ENCODE data around the gene PPP1R12B. TPM values are rescaled to one million over a fixed set of nuclear protein-coding genes. Genes with fewer than 3 reads are reported as not detected.
"Not testable (repeated sequence)": the region's sequence is repeated elsewhere in the genome, so short reads cannot be mapped to it uniquely, and the experiment has no call there.

The PPP1R12B gene
- total and polyA plus RNA-seq, 2 experiments from 2014 or later = 13.2 to 13.8 TPM

DNA sequence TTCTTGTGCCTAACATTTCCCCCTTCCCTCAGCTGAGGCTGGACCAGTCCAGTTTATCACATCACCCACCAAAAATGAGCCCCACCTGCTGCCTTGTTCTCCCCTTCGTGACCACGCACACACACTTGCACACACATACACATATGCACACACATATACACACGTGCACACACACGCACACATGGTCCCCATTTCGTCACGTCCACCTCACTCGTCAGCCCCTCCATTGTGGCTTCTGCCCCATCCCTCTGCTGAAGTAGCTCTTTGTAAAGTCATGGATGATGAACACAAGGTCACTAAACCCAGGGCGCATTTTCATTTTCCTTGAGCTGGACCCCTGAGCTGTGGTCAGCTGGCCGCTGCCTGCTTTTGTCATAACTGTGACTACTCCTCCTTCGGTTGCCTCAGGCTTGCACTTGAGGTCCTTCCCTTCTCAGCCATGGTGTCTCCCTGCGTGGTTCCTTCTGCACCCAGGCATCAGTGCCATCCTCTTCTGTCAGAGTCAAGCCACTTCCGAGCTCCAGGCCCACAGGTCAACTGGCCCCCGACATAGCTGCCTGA is 267.9 kb downstream of the PPP1R12B start:
- no peaks in the 10 kb centered on the region for H3F3A ChIP-seq (replicated peaks; ENCODE audit: low read depth)
- peaks cover 8% of the 10 kb centered on the region; the same call in 2 of the 3 replicates for H3K9me3 Mint-ChIP-seq
- H3K4me1 Mint-ChIP-seq = peaks cover 25% of the 10 kb centered on the region
- no peaks in the 10 kb centered on the region for H4K20me1 ChIP-seq (replicated peaks; ENCODE audit: insufficient read depth)
- peaks cover 9% of the 10 kb centered on the region for H3K27me3 Mint-ChIP-seq (ENCODE audit: insufficient read depth, low read depth, poor library complexity)
- no peaks in the 10 kb centered on the region for H3K79me2 ChIP-seq (replicated peaks; ENCODE audit: insufficient read depth)
- peak overlapping the region; percentile 5; the same call in 1 of the 2 replicates for H3K27ac Mint-ChIP-seq
- no peaks in the 10 kb centered on the region for H3K4me1 ChIP-seq (ENCODE audit: insufficient read depth)
- no peak overlapping the region for H3K4me3 ChIP-seq
- no peak for ATAC-seq
- H3K9me2 ChIP-seq (ENCODE audit: insufficient read depth) = no peaks in the 10 kb centered on the region
- H3K27ac ChIP-seq (ENCODE audit: low read depth) = no peak overlapping the region
- TF ChIP-seq, protein P1, sequence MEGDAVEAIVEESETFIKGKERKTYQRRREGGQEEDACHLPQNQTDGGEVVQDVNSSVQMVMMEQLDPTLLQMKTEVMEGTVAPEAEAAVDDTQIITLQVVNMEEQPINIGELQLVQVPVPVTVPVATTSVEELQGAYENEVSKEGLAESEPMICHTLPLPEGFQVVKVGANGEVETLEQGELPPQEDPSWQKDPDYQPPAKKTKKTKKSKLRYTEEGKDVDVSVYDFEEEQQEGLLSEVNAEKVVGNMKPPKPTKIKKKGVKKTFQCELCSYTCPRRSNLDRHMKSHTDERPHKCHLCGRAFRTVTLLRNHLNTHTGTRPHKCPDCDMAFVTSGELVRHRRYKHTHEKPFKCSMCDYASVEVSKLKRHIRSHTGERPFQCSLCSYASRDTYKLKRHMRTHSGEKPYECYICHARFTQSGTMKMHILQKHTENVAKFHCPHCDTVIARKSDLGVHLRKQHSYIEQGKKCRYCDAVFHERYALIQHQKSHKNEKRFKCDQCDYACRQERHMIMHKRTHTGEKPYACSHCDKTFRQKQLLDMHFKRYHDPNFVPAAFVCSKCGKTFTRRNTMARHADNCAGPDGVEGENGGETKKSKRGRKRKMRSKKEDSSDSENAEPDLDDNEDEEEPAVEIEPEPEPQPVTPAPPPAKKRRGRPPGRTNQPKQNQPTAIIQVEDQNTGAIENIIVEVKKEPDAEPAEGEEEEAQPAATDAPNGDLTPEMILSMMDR (conservative IDR thresholded peaks at IDR 0.05; ENCODE audit: low read depth in 2 of 2) = no peak
- TF ChIP-seq, protein P2, sequence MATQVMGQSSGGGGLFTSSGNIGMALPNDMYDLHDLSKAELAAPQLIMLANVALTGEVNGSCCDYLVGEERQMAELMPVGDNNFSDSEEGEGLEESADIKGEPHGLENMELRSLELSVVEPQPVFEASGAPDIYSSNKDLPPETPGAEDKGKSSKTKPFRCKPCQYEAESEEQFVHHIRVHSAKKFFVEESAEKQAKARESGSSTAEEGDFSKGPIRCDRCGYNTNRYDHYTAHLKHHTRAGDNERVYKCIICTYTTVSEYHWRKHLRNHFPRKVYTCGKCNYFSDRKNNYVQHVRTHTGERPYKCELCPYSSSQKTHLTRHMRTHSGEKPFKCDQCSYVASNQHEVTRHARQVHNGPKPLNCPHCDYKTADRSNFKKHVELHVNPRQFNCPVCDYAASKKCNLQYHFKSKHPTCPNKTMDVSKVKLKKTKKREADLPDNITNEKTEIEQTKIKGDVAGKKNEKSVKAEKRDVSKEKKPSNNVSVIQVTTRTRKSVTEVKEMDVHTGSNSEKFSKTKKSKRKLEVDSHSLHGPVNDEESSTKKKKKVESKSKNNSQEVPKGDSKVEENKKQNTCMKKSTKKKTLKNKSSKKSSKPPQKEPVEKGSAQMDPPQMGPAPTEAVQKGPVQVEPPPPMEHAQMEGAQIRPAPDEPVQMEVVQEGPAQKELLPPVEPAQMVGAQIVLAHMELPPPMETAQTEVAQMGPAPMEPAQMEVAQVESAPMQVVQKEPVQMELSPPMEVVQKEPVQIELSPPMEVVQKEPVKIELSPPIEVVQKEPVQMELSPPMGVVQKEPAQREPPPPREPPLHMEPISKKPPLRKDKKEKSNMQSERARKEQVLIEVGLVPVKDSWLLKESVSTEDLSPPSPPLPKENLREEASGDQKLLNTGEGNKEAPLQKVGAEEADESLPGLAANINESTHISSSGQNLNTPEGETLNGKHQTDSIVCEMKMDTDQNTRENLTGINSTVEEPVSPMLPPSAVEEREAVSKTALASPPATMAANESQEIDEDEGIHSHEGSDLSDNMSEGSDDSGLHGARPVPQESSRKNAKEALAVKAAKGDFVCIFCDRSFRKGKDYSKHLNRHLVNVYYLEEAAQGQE (IDR thresholded peaks at IDR 0.05; ENCODE audit: unreplicated experiment) = no peak
- TF ChIP-seq, protein P3, sequence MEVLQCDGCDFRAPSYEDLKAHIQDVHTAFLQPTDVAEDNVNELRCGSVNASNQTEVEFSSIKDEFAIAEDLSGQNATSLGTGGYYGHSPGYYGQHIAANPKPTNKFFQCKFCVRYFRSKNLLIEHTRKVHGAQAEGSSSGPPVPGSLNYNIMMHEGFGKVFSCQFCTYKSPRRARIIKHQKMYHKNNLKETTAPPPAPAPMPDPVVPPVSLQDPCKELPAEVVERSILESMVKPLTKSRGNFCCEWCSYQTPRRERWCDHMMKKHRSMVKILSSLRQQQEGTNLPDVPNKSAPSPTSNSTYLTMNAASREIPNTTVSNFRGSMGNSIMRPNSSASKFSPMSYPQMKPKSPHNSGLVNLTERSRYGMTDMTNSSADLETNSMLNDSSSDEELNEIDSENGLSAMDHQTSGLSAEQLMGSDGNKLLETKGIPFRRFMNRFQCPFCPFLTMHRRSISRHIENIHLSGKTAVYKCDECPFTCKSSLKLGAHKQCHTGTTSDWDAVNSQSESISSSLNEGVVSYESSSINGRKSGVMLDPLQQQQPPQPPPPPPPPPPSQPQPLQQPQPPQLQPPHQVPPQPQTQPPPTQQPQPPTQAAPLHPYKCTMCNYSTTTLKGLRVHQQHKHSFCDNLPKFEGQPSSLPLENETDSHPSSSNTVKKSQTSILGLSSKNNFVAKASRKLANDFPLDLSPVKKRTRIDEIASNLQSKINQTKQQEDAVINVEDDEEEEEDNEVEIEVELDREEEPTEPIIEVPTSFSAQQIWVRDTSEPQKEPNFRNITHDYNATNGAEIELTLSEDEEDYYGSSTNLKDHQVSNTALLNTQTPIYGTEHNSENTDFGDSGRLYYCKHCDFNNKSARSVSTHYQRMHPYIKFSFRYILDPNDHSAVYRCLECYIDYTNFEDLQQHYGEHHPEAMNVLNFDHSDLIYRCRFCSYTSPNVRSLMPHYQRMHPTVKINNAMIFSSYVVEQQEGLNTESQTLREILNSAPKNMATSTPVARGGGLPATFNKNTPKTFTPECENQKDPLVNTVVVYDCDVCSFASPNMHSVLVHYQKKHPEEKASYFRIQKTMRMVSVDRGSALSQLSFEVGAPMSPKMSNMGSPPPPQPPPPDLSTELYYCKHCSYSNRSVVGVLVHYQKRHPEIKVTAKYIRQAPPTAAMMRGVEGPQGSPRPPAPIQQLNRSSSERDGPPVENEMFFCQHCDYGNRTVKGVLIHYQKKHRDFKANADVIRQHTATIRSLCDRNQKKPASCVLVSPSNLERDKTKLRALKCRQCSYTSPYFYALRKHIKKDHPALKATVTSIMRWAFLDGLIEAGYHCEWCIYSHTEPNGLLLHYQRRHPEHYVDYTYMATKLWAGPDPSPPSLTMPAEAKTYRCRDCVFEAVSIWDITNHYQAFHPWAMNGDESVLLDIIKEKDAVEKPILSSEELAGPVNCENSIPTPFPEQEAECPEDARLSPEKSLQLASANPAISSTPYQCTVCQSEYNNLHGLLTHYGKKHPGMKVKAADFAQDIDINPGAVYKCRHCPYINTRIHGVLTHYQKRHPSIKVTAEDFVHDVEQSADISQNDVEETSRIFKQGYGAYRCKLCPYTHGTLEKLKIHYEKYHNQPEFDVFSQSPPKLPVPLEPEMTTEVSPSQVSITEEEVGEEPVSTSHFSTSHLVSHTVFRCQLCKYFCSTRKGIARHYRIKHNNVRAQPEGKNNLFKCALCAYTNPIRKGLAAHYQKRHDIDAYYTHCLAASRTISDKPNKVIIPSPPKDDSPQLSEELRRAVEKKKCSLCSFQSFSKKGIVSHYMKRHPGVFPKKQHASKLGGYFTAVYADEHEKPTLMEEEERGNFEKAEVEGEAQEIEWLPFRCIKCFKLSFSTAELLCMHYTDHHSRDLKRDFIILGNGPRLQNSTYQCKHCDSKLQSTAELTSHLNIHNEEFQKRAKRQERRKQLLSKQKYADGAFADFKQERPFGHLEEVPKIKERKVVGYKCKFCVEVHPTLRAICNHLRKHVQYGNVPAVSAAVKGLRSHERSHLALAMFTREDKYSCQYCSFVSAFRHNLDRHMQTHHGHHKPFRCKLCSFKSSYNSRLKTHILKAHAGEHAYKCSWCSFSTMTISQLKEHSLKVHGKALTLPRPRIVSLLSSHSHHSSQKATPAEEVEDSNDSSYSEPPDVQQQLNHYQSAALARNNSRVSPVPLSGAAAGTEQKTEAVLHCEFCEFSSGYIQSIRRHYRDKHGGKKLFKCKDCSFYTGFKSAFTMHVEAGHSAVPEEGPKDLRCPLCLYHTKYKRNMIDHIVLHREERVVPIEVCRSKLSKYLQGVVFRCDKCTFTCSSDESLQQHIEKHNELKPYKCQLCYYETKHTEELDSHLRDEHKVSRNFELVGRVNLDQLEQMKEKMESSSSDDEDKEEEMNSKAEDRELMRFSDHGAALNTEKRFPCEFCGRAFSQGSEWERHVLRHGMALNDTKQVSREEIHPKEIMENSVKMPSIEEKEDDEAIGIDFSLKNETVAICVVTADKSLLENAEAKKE (CRISPR knock-in tag; IDR thresholded peaks at IDR 0.05) = no peak
- TF ChIP-seq JUNB (IDR thresholded peaks at IDR 0.05; ENCODE audit: unreplicated experiment) (no peak), POLR2AphosphoS5 (IDR thresholded peaks at IDR 0.05; ENCODE audit: low read depth) (no peak), EZH2phosphoT487 (IDR thresholded peaks at IDR 0.05; ENCODE audit: unreplicated experiment) (no peak), ZNF331 (CRISPR knock-in tag; IDR thresholded peaks at IDR 0.05; ENCODE audit: low read depth) (no peak), STAT1 (IDR thresholded peaks at IDR 0.05; ENCODE audit: unreplicated experiment) (no peak), NANOG (IDR thresholded peaks at IDR 0.05; ENCODE audit: borderline replicate concordance) (no peak), EZH2 (IDR thresholded peaks at IDR 0.05; ENCODE audit: low read depth, unreplicated experiment) (no peak)
- no peaks in the 10 kb centered on the region; the same call in 2 of the 3 replicates for H3K36me3 Mint-ChIP-seq (ENCODE audit: low read depth)
- H3K4me2 ChIP-seq = no peak overlapping the region
- H3K36me3 ChIP-seq (ENCODE audit: insufficient read depth) = no peaks in the 10 kb centered on the region
- no peak for DNase-seq (ENCODE audit: low spot score)
- no peak overlapping the region for H2AFZ ChIP-seq
- H3K27me3 ChIP-seq (ENCODE audit: insufficient read depth) = no peaks in the 10 kb centered on the region
- no peak overlapping the region for H3K4me3 Mint-ChIP-seq

DNA sequence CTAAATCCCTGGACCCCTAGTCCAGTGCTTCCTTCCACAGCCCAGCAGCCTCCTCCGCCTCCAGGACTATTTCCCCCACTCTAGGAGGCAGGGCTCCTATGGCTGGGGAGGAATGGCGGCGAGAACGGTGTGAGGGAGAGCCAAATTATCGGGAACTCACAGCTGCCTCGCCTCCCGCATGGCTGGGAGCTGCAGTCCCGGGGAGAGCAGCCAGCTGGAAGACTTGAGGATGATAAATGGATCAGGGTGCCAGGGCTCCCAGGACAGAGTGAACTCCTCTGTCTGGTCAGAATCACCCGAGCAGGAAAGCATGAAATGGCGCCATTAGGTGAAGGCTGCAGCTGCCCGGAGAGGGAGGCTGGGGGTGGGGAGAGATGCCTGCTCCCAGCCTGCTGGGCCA is 270.5 kb downstream of the PPP1R12B start:
- not testable (repeated sequence) for H3K9me2 ChIP-seq (ENCODE audit: insufficient read depth); H3K4me3 ChIP-seq; H3K36me3 Mint-ChIP-seq (ENCODE audit: low read depth); H3F3A ChIP-seq (replicated peaks; ENCODE audit: low read depth); H3K27ac ChIP-seq (ENCODE audit: low read depth); H3K4me2 ChIP-seq; H2AFZ ChIP-seq; H4K20me1 ChIP-seq (replicated peaks; ENCODE audit: insufficient read depth); DNase-seq (ENCODE audit: low spot score); H3K79me2 ChIP-seq (replicated peaks; ENCODE audit: insufficient read depth); H3K27ac Mint-ChIP-seq; H3K36me3 ChIP-seq (ENCODE audit: insufficient read depth); H3K27me3 Mint-ChIP-seq (ENCODE audit: insufficient read depth, low read depth, poor library complexity); ATAC-seq; H3K4me1 ChIP-seq (ENCODE audit: insufficient read depth); H3K4me3 Mint-ChIP-seq; H3K27me3 ChIP-seq (ENCODE audit: insufficient read depth); H3K9me3 Mint-ChIP-seq
- peaks cover 33% of the 10 kb centered on the region for H3K4me1 Mint-ChIP-seq
